Mucosa of stomach (tissue), 1 donor: ENCODE data around the gene FAM3D.

Source experiments
- H3K27me3 ChIP-seq: one replicate; pipeline ENCODE4 v1.7.0; 2013; ENCODE audit warnings: mild to moderate bottlenecking, low read length; ENCODE audit not compliant: control insufficient read depth, insufficient read depth
- H3K36me3 ChIP-seq: one replicate; pipeline ENCODE4 v1.7.0; 2013; ENCODE audit warnings: low read length; ENCODE audit not compliant: control insufficient read depth, insufficient read depth
- H3K4me1 ChIP-seq: one replicate; pipeline ENCODE4 v1.7.0; 2013; ENCODE audit warnings: mild to moderate bottlenecking, low read length; ENCODE audit not compliant: control insufficient read depth, insufficient read depth
- H3K4me3 ChIP-seq: one replicate; pipeline ENCODE4 v1.7.0; 2013; ENCODE audit warnings: low read length
- H3K9ac ChIP-seq: one replicate; pipeline ENCODE4 v1.7.0; 2013; ENCODE audit warnings: mild to moderate bottlenecking, low read length, moderate library complexity
- H3K9me3 ChIP-seq: one replicate; pipeline ENCODE4 v1.7.0; 2013; ENCODE audit warnings: mild to moderate bottlenecking, low read length, moderate library complexity; ENCODE audit not compliant: control insufficient read depth
- donor health status: Pancreatic carcinoma.

Gene FAM3D

DNA sequence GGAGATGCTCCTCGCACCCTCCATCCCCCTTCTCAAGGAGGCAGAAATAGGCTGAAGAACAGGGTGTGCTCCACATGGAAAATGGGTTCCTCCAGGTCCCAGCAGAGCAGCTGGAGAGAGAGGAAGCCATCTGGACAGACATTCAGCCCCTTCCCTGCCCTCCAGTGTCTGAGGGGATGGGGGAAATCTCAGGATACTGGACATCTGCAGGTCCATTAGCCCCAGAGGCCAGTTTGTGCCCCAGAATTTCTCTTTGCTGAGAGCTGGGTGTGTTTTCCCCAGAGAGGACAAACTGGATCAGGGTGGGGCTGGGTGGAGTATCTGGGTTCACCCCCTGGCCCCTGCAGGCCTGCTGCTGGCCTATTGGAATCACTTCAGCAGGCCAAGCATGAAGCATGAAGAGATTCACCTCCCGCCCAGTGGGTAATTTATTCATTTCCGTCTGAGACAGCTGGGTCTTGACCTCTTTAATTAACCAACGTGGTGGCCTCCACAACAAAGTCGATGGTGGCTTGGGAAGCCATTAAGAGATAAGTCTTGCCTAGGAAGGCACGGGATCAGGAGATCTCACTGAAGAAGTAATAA, 4.6 kb downstream of the FAM3D start:
- no peaks in the 10 kb centered on the region for H3K27me3 ChIP-seq
- no peak overlapping the region for H3K4me3 ChIP-seq
- H3K9me3 ChIP-seq: no peaks in the 10 kb centered on the region
- H3K4me1 ChIP-seq: peaks cover 48% of the 10 kb centered on the region
- H3K9ac ChIP-seq: no peak overlapping the region
- H3K36me3 ChIP-seq: no peaks in the 10 kb centered on the region

GRCh38 chr3:58660998-58661397, 5.6 kb downstream of the FAM3D start:
- Histone ChIP-seq H3K4me3 (no peak overlapping the region), H3K9ac (no peak overlapping the region), H3K4me1 (peaks cover 40% of the 10 kb centered on the region)

GRCh38 chr3:58659051-58659675, 7.4 kb downstream of the FAM3D start:
- Histone ChIP-seq H3K36me3 (no peaks in the 10 kb centered on the region), H3K9me3 (no peaks in the 10 kb centered on the region), H3K4me1 (peaks cover 26% of the 10 kb centered on the region), H3K27me3 (peaks cover under 1% of the 10 kb centered on the region), H3K9ac (no peak overlapping the region), H3K4me3 (no peak overlapping the region)

More at GRCh38 chr3:58660998-58661397, 5.6 kb downstream of the FAM3D start:
- Histone ChIP-seq H3K27me3 (no peaks in the 10 kb centered on the region), H3K36me3 (no peaks in the 10 kb centered on the region), H3K9me3 (no peaks in the 10 kb centered on the region)

DNA sequence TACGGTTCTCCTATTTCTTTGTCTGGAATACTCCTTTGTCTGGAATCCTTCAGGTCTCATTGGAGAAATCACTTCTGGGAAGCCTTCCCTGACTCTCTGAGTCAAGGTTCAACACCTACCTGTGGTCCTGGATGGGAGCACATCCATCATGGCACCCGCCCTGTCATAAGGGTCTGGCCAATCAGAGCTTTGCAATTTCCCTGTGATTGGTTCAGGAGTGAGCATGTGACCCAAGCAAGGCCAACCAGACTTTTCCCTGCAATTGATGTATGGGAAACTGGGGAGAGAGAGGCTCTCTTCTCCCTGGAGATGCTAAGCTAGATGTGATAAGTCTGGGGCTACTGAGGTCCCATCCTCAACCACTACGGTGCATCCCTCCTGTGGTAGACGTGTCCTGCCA, 8.1 kb downstream of the FAM3D start:
- H3K9ac ChIP-seq: no peak overlapping the region
- H3K27me3 ChIP-seq: peaks cover 6% of the 10 kb centered on the region
- H3K4me1 ChIP-seq: peaks cover 26% of the 10 kb centered on the region
- no peaks in the 10 kb centered on the region for H3K36me3 ChIP-seq
- no peaks in the 10 kb centered on the region for H3K9me3 ChIP-seq
- no peak overlapping the region for H3K4me3 ChIP-seq

DNA sequence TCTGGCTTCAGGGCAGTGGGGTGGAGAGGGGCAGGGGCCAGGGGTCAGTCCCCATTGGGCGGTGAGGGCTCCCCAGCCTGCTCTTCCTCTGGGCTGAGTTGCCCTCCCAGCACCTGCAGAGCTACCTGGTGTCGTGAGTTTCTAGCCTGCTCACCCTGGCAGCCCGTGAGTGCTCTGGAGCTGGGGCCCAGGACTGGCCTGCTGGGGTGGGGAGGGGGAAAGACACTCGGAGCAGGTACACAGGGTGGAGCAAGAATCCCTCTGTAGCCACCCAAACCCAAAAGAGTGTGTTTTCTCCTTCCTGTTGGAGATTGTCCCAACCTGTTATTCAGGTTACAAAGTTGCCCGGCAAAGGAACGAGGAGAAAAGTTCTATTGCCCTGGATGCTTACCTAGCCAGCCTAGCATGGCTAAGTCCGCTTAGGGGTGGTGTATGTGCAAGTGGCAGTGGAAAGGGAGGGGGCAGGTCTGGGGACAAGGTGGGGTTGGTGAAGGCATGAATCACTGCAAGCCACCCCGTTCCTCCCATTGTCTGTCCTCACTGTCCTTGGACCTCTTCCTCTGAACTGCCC, 8.9 kb downstream of the FAM3D start:
- Histone ChIP-seq H3K36me3 (no peaks in the 10 kb centered on the region), H3K9ac (no peak overlapping the region), H3K9me3 (no peaks in the 10 kb centered on the region), H3K4me3 (no peak overlapping the region), H3K27me3 (peaks cover 6% of the 10 kb centered on the region), H3K4me1 (peaks cover 26% of the 10 kb centered on the region)

DNA sequence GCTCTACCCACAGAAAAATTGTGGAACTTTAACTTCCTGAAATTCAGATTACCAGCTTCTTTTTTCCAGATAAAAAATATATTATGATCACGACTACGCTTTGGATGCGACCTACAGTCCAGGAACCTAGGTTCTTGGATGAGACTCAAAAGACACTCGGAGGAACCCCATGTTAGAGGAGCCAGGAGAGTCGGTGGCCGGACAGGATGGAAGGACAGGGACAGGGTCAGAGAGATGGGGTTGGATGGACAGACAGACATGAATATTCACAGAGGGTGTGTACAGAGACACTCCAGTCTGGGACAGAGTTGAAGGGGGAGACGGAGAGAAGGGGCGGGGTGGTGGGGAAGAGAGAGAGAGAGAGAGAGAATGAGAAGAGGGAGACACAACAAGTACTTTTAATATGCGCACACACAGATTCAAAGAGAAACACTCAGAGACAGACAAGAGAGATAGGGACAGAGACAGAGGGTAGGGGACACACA, 9.5 kb downstream of the FAM3D start:
- no peak overlapping the region for H3K9ac ChIP-seq
- H3K27me3 ChIP-seq: peaks cover 6% of the 10 kb centered on the region
- H3K4me3 ChIP-seq: no peak overlapping the region
- peaks cover 26% of the 10 kb centered on the region for H3K4me1 ChIP-seq
- no peaks in the 10 kb centered on the region for H3K9me3 ChIP-seq
- no peaks in the 10 kb centered on the region for H3K36me3 ChIP-seq

- Histone ChIP-seq H3K9me3 (no peaks in the 10 kb centered on the region), H3K4me3 (no peak overlapping the region), H3K36me3 (no peaks in the 10 kb centered on the region), H3K4me1 (peaks cover 26% of the 10 kb centered on the region), H3K27me3 (peaks cover 6% of the 10 kb centered on the region), H3K9ac (no peak overlapping the region)
These were observed 9.9 kb downstream of the FAM3D start for GRCh38 chr3:58656631-58657030.

GRCh38 chr3:58654466-58654865, 12.1 kb downstream of the FAM3D start:
- no peaks in the 10 kb centered on the region for H3K9me3 ChIP-seq
- peaks cover 22% of the 10 kb centered on the region for H3K4me1 ChIP-seq
- H3K36me3 ChIP-seq: no peaks in the 10 kb centered on the region
- H3K9ac ChIP-seq: no peak overlapping the region
- peaks cover 6% of the 10 kb centered on the region for H3K27me3 ChIP-seq
- H3K4me3 ChIP-seq: no peak overlapping the region

DNA sequence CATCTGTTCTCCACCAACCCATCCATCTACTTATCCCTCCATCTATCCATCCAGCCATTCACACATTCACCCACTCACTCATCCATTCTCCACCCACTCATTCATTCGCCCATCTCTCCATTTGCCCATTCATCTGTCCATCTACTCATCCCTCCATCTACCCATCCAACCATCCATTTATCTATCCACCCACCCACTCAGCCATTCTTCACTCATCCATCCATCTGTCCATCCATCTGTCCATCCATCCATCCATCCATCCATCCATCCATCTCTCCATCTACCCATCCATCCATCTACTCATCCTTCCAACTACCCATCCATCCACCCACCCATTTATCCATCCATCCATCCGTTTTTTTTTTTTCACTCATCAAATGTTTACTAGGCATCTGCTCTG, 13.9 kb downstream of the FAM3D start:
- Histone ChIP-seq H3K36me3 (no peaks in the 10 kb centered on the region), H3K9me3 (peaks cover 4% of the 10 kb centered on the region), H3K4me3 (no peak overlapping the region), H3K9ac (no peak overlapping the region), H3K27me3 (peaks cover 6% of the 10 kb centered on the region), H3K4me1 (peaks cover 18% of the 10 kb centered on the region)

GRCh38 chr3:58651276-58651675, 15.3 kb downstream of the FAM3D start:
- no peaks in the 10 kb centered on the region for H3K36me3 ChIP-seq
- no peak overlapping the region for H3K4me3 ChIP-seq
- H3K9ac ChIP-seq: no peak overlapping the region
- H3K4me1 ChIP-seq: peaks cover 22% of the 10 kb centered on the region
- peaks cover 6% of the 10 kb centered on the region for H3K27me3 ChIP-seq
- H3K9me3 ChIP-seq: peaks cover 4% of the 10 kb centered on the region

- H3K9me3 ChIP-seq: peaks cover 4% of the 10 kb centered on the region
- H3K36me3 ChIP-seq: no peaks in the 10 kb centered on the region
- no peak overlapping the region for H3K4me3 ChIP-seq
- H3K9ac ChIP-seq: no peak overlapping the region
- peaks cover 22% of the 10 kb centered on the region for H3K4me1 ChIP-seq
- no peaks in the 10 kb centered on the region for H3K27me3 ChIP-seq
These were observed 19.0 kb downstream of the FAM3D start for GRCh38 chr3:58647381-58648141.

DNA sequence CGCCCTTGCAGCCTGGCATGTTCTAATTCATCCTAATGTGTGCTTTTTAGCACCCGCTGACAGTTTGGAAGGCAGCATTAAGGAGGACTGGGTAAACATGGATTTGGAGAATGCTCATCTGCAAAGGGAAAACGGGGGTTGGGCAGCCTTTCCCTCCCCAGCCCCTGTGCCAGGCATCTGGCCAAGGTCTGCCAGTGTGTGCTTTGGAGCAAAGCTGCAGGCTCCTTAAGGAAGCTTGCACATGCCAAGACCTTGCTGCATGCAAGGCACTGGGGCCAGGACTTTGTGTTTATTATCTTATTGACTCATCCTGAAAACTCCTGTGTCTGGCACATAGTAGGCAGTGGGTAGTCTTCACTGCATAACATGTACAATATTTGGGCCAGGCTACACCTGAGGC, 20.1 kb downstream of the FAM3D start:
- no peaks in the 10 kb centered on the region for H3K36me3 ChIP-seq

More for the DNA sequence above, 20.1 kb downstream of the FAM3D start:
- H3K9me3 ChIP-seq: peaks cover 4% of the 10 kb centered on the region
- no peak overlapping the region for H3K4me3 ChIP-seq
- no peaks in the 10 kb centered on the region for H3K27me3 ChIP-seq
- no peak overlapping the region for H3K9ac ChIP-seq
- H3K4me1 ChIP-seq: peaks cover 22% of the 10 kb centered on the region
